Esophagus squamous epithelium (tissue), 4 donors: ENCODE data around the gene SERTAD3.

Source experiments
- POLR2A ChIP-seq, 4 donors: fragments of 450-650 bp; IDR thresholded peaks; one replicate each; pipeline ENCODE4 v1.6.1; 2017; ENCODE audit warnings: antibody characterized with exemption in 4 of 4, mild to moderate bottlenecking in 4 of 4, moderate library complexity in 3 of 4
- TF ChIP-seq, protein P1 (sequence below), 6 experiments: fragments of 450-650 bp in 4 of 6; fragments of 200-600 bp in 2 of 6; sonication (generic) in 2 of 6; IDR thresholded peaks; one replicate each; pipeline ENCODE4 v1.5.1; 2016 to 2019; ENCODE audit warnings: antibody characterized with exemption in 6 of 6, mild to moderate bottlenecking in 4 of 6, moderate library complexity in 4 of 6

DNA sequence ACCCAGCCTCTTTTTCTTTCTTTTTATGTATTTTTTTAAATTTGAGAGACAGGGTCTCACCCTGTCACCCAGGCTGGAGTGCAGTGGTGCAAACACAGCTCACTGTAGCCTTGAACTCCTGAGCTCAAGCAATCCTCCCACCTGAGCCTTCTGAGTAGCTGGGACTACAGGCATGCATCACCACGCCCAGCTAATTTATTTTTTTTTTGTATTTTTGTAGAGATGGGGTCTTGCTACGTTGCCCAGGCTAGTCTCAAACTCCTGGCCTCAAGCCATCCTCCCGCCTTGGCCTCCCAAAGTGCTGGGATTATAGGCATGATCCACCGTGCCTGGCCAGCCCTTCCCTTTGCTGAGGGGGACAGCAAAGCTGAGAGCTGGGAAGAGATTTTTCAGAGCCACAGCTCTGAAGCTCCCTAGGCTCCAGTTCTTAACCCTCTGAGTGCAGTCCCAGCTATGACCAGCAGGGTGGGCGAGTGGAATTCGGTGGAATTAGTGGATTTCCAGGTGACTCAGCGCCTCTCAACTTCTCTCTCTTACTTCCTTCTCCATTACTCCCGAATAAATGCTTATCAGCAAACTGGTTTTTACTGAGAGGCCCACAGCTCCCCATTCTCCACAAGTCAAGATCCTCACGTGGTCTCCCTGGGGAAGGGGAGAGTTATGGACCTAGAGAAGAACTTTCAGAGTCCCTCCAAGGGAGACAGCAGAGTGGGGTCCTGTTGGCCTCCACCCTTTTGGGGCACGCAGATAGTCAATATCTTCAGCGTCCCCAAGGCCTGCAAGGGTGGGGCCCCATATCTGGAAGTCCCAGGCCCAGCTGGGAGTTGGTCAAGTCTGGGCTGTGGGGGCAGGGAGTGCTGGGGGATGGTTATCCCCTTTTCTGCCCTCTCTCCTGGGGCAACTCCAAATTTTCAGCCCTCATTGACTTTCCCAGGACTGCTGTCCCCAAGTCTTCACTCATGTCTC lies 20.2 kb upstream of the SERTAD3 start:
- TF ChIP-seq POLR2A (IDR thresholded peaks at IDR 0.05): peak in 1 of 4 donors; percentile 22
- TF ChIP-seq, protein P1, sequence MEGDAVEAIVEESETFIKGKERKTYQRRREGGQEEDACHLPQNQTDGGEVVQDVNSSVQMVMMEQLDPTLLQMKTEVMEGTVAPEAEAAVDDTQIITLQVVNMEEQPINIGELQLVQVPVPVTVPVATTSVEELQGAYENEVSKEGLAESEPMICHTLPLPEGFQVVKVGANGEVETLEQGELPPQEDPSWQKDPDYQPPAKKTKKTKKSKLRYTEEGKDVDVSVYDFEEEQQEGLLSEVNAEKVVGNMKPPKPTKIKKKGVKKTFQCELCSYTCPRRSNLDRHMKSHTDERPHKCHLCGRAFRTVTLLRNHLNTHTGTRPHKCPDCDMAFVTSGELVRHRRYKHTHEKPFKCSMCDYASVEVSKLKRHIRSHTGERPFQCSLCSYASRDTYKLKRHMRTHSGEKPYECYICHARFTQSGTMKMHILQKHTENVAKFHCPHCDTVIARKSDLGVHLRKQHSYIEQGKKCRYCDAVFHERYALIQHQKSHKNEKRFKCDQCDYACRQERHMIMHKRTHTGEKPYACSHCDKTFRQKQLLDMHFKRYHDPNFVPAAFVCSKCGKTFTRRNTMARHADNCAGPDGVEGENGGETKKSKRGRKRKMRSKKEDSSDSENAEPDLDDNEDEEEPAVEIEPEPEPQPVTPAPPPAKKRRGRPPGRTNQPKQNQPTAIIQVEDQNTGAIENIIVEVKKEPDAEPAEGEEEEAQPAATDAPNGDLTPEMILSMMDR (IDR thresholded peaks at IDR 0.05): peak; percentile 38 to 96 (median 94)
